ENCODE measurements around the gene IFNAR2.
"Not testable (repeated sequence)": the region's sequence is repeated elsewhere in the genome, so short reads cannot be mapped to it uniquely, and the experiment has no call there.

The IFNAR2 gene

GRCh38 chr21:33241846-33242245 lies 12.1 kb downstream of the IFNAR2 start:
- no peak for DNase-seq (ENCODE audit: low read depth)
- no peak overlapping the region for H3K4me3 ChIP-seq (ENCODE audit: control insufficient read depth, low read depth, low read length)
- no peak for TF ChIP-seq CTCF (IDR thresholded peaks at IDR 0.05; ENCODE audit: control insufficient read depth, insufficient read depth, low read depth, low read length, missing control alignments)

DNA sequence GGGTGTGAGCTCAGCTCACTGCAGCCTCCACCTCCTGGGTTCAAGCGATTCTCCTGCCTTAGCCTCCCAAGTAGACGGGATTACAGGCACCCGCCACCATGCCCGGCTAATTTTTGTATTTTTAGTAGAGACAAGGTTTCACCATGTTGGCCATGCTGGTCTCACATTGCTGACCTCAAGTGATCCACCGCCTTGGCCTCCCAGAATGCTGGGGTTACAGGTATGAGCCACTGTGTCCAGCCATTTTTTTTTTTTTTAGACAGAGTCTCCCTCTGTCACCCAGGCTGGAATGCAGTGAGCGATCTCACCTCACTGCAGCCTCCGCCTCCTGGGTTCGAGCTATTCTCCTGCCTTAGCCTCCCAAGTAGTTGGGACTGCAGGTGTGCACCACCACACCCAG lies 13.1 kb downstream of the IFNAR2 start:
- H3K4me3 ChIP-seq (ENCODE audit: control insufficient read depth, low read depth, low read length); DNase-seq (ENCODE audit: low read depth): not testable (repeated sequence)

GRCh38 chr21:33244082-33244778 lies 14.5 kb downstream of the IFNAR2 start:
- DNase-seq (ENCODE audit: low read depth): no peak
- TF ChIP-seq CTCF (IDR thresholded peaks at IDR 0.05; ENCODE audit: control insufficient read depth, insufficient read depth, low read depth, low read length, missing control alignments): no peak
- H3K4me3 ChIP-seq (ENCODE audit: control insufficient read depth, low read depth, low read length): no peak overlapping the region

DNA sequence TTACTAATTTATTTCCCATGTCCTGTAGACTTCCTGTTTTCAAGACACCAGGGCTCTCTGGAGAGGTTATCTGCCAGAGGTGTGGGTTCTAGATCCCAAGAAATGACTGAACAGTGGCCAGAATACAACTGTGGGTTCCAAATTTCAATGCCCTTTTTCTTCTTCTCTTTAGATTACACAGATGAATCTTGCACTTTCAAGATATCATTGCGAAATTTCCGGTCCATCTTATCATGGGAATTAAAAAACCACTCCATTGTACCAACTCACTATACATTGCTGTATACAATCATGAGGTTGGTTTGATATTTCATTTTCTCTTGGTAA lies 15.0 kb downstream of the IFNAR2 start:
- no peak for DNase-seq (ENCODE audit: low read depth)
- no peak overlapping the region for H3K4me3 ChIP-seq (ENCODE audit: control insufficient read depth, low read depth, low read length)
- TF ChIP-seq CTCF (IDR thresholded peaks at IDR 0.05; ENCODE audit: control insufficient read depth, insufficient read depth, low read depth, low read length, missing control alignments): no peak

GRCh38 chr21:33245289-33245918 lies 15.7 kb downstream of the IFNAR2 start:
- DNase-seq (ENCODE audit: low read depth): no peak

GRCh38 chr21:33246506-33246905 lies 16.8 kb downstream of the IFNAR2 start:
- no peak for TF ChIP-seq CTCF (IDR thresholded peaks at IDR 0.05; ENCODE audit: control insufficient read depth, insufficient read depth, low read depth, low read length, missing control alignments)
- no peak for DNase-seq (ENCODE audit: low read depth)
- no peak overlapping the region for H3K4me3 ChIP-seq (ENCODE audit: control insufficient read depth, low read depth, low read length)

More at GRCh38 chr21:33245289-33245918, 15.7 kb downstream of the IFNAR2 start:
- TF ChIP-seq CTCF (IDR thresholded peaks at IDR 0.05; ENCODE audit: control insufficient read depth, insufficient read depth, low read depth, low read length, missing control alignments): no peak
- no peak overlapping the region for H3K4me3 ChIP-seq (ENCODE audit: control insufficient read depth, low read depth, low read length)

- H3K4me3 ChIP-seq (ENCODE audit: control insufficient read depth, low read depth, low read length): no peak overlapping the region
- TF ChIP-seq CTCF (IDR thresholded peaks at IDR 0.05; ENCODE audit: control insufficient read depth, insufficient read depth, low read depth, low read length, missing control alignments): no peak
- DNase-seq (ENCODE audit: low read depth): no peak
Measured at GRCh38 chr21:33246963-33247362, 17.2 kb downstream of the IFNAR2 start.
